SU-DHL-6 (cell line): Measurements from ENCODE around the gene ZNF354B.

Experiments used
- EZH2phosphoT487 ChIP-seq: fragments of 200-600 bp; sonication (generic), shearing (Covaris generic); conservative IDR thresholded peaks from 2 replicates; pipeline ENCODE4 v1.6.1; 2018; ENCODE audit warnings: mild to moderate bottlenecking, antibody characterized with exemption, low read length, moderate library complexity, mixed read lengths
- TF ChIP-seq, protein P1 (sequence below): fragments of 200-600 bp; sonication (generic); IDR thresholded peaks from one replicate; pipeline ENCODE4 v1.5.1; 2017; ENCODE audit warnings: antibody characterized with exemption, mild to moderate bottlenecking, low read length, moderate library complexity; ENCODE audit not compliant: insufficient read depth, poor library complexity, severe bottlenecking

DNA sequence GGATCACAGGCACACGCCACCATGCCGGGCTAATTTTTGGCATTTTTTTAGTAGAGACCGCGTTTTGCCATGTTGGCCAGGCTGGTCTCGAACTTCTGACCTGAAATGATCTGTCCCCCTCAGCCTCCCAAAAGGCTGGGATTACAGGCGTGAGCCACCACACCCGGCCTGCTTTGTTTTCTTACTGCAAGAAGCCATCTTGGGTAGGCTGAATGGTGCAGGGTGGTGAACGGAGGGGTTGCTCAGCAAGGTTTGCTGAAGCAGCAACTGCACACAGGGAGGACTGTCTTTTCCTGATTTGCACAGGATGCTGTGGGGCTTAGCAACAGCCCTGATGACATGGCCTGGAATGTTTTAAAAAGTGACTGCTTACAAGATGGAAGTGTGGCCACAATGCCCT is 10.7 kb downstream of the ZNF354B start:
- TF ChIP-seq, protein P1, sequence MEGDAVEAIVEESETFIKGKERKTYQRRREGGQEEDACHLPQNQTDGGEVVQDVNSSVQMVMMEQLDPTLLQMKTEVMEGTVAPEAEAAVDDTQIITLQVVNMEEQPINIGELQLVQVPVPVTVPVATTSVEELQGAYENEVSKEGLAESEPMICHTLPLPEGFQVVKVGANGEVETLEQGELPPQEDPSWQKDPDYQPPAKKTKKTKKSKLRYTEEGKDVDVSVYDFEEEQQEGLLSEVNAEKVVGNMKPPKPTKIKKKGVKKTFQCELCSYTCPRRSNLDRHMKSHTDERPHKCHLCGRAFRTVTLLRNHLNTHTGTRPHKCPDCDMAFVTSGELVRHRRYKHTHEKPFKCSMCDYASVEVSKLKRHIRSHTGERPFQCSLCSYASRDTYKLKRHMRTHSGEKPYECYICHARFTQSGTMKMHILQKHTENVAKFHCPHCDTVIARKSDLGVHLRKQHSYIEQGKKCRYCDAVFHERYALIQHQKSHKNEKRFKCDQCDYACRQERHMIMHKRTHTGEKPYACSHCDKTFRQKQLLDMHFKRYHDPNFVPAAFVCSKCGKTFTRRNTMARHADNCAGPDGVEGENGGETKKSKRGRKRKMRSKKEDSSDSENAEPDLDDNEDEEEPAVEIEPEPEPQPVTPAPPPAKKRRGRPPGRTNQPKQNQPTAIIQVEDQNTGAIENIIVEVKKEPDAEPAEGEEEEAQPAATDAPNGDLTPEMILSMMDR: no peak
- TF ChIP-seq EZH2phosphoT487: no peak
